Nephron (organoid): ENCODE measurements around the gene RHEB.

ENCODE experiments used
- H3K27ac Mint-ChIP-seq, 3 experiments: 2 replicates each; pipeline ENCODE4 v1.8.0; 2020; ENCODE audit warnings: mixed read lengths in 3 of 3, mild to moderate bottlenecking in 2 of 3, moderate library complexity in 1 of 3
- H3K27me3 Mint-ChIP-seq: 2 replicates; pipeline ENCODE4 v1.8.0; 2021; ENCODE audit warnings: low read depth, mild to moderate bottlenecking, moderate library complexity, mixed read lengths
- H3K36me3 Mint-ChIP-seq: 2 replicates; pipeline ENCODE4 v1.8.0; 2020; ENCODE audit warnings: low read depth, mixed read lengths
- H3K4me1 Mint-ChIP-seq: 2 replicates; pipeline ENCODE4 v1.8.0; 2020; ENCODE audit warnings: mixed read lengths
- H3K4me3 Mint-ChIP-seq, 3 experiments: 2 replicates each; pipeline ENCODE4 v1.8.0; 2020; ENCODE audit warnings: mild to moderate bottlenecking in 3 of 3, mixed read lengths in 3 of 3, moderate library complexity in 2 of 3
- H3K9me3 Mint-ChIP-seq: 2 replicates; pipeline ENCODE4 v1.8.0; 2020; ENCODE audit warnings: mixed read lengths
- TF ChIP-seq, protein P1 (sequence below), 3 experiments: fragments of 200-600 bp; sonication (generic); IDR thresholded peaks; one replicate each; pipeline ENCODE4 v1.5.0; 2021; ENCODE audit warnings: antibody characterized with exemption in 3 of 3; ENCODE audit not compliant: unreplicated experiment in 3 of 3

The RHEB gene

DNA sequence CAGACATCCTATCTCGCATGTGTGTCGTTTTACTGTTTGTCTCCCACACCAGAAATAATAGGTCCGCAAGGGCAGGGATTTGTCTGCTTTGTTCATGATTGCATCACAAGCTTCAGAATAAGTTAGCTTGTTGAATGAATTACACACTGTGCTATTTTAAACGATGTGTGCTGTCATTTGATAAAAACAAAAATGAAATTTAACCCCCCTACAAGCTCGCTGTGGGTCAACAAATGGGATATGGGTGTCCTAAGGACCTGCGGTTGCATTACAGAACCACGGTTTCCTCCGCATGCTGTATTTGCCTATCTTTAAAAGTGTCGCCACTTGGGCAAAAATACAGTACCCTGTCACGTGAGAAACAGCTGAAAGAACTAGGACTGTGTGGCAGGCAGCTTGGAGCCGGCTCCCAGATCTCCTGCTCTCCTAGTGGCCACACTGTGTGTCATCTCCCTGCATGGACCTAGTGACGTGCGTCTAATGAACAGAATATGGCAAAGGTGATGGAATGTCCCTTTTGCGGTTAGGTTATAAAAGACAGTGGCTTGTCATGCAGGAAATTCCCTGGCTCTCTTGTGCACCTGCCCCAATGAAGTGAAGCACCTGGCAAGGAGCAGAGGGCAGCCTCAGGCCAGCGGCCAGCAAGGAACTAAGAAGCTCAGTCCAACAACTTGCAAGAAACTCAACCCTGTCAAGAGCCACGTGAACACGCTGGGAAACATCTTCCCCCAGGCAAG is 46.9 kb downstream of the RHEB start:
- no peaks in the 10 kb centered on the region for H3K27me3 Mint-ChIP-seq
- no peaks in the 10 kb centered on the region for H3K9me3 Mint-ChIP-seq
- H3K36me3 Mint-ChIP-seq, result peaks cover 64% of the 10 kb centered on the region
- TF ChIP-seq, protein P1, sequence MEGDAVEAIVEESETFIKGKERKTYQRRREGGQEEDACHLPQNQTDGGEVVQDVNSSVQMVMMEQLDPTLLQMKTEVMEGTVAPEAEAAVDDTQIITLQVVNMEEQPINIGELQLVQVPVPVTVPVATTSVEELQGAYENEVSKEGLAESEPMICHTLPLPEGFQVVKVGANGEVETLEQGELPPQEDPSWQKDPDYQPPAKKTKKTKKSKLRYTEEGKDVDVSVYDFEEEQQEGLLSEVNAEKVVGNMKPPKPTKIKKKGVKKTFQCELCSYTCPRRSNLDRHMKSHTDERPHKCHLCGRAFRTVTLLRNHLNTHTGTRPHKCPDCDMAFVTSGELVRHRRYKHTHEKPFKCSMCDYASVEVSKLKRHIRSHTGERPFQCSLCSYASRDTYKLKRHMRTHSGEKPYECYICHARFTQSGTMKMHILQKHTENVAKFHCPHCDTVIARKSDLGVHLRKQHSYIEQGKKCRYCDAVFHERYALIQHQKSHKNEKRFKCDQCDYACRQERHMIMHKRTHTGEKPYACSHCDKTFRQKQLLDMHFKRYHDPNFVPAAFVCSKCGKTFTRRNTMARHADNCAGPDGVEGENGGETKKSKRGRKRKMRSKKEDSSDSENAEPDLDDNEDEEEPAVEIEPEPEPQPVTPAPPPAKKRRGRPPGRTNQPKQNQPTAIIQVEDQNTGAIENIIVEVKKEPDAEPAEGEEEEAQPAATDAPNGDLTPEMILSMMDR (IDR thresholded peaks at IDR 0.05; ENCODE audit: unreplicated experiment in 3 of 3), result no peak
- no peak overlapping the region for H3K4me3 Mint-ChIP-seq
- peak overlapping the region in 1 of 3 experiments; percentile 53 for H3K27ac Mint-ChIP-seq
- peaks cover 6% of the 10 kb centered on the region for H3K4me1 Mint-ChIP-seq

DNA sequence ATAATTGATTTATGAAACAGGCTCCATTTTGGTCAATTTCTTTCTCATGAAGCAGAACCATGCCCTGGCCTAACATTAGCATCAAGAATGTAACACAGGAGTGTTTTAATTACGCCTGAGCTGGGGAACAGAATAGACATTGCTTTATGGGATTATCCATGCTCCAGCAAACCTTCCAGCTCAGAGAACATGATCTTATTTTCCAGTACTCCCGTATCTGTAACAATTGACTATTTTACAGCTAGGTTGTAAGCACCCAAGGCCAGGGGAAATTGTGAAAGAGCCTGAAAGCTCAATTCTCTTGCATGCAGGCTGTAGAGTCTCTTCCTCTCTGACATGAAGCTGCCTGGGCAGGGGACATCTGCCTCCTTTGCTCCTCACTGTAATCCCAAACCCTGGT is 49.0 kb downstream of the RHEB start:
- peaks cover 81% of the 10 kb centered on the region for H3K36me3 Mint-ChIP-seq
- H3K4me1 Mint-ChIP-seq, result peaks cover 6% of the 10 kb centered on the region
- no peaks in the 10 kb centered on the region for H3K9me3 Mint-ChIP-seq
- no peak overlapping the region for H3K27ac Mint-ChIP-seq
- no peak overlapping the region for H3K4me3 Mint-ChIP-seq
- no peaks in the 10 kb centered on the region for H3K27me3 Mint-ChIP-seq
- TF ChIP-seq, protein P1 (IDR thresholded peaks at IDR 0.05; ENCODE audit: unreplicated experiment in 3 of 3), result no peak

GRCh38 chr7:151469281-151469680 is 50.4 kb downstream of the RHEB start:
- Mint-ChIP-seq H3K27me3 (no peaks in the 10 kb centered on the region), H3K4me3 (no peak overlapping the region), H3K36me3 (peaks cover 92% of the 10 kb centered on the region), H3K9me3 (no peaks in the 10 kb centered on the region), H3K4me1 (peaks cover 6% of the 10 kb centered on the region), H3K27ac (no peak overlapping the region)
- TF ChIP-seq, protein P1 (IDR thresholded peaks at IDR 0.05; ENCODE audit: unreplicated experiment in 3 of 3), result no peak

DNA sequence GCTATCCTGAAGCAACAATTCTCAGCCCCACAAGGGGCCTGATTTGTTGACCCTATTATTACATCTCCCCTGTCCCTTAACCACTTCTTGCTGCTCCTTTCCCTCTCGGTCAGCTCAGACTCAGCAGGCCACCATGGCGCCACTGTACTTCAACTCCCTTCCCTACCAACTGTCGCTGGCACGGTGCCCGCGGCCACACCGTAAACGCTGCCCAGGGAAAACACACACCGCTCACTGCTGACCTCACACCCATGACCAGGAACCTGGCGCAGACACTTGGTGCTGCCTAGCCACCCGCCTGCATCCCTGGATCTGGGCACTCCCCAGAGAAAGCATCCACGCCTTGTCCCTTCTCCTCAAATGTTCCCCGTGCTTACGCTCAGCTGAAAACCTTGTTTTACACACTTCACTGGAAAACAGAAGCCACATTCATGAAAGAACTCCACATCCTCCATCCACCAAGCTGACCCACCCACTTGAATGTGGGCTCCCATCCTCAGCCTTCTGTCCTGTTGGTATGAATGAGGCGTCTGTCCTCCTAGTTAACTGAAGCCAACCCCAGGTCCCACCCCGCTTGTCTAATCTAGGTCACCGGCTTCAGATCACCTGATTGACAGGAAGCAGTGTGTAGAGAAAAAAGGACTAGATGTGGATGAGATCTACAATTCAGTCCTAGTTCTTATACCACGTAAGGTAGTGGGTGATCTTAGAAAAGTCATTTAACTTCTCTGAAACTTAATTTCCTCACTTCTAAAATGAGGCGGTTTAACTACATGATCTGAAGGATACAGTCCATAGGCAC is 51.3 kb downstream of the RHEB start:
- TF ChIP-seq, protein P1 (IDR thresholded peaks at IDR 0.05; ENCODE audit: unreplicated experiment in 3 of 3), result no peak
- Mint-ChIP-seq H3K4me3 (no peak overlapping the region), H3K9me3 (peaks cover 6% of the 10 kb centered on the region), H3K36me3 (peaks cover 92% of the 10 kb centered on the region), H3K27ac (no peak overlapping the region), H3K4me1 (peaks cover 6% of the 10 kb centered on the region), H3K27me3 (no peaks in the 10 kb centered on the region)

DNA sequence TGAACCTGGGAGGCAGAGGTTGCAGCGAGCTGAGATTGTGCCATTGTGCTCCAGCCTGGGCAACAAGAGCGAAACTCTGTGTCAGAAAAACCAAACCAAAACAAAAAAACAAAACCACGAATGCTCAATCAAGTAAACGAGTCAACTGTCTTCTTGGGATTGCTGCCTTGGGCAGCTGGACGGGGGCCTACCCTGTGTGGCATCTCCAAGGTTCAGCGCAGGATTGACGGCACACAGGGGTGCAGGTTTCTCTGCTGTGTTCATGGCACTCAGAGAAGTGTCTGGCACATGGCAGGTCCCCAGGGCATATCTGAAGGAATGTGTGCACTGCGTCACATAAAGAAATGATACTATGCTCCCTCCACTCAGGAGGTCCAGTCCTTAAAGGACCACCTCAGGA is 54.5 kb downstream of the RHEB start:
- TF ChIP-seq, protein P1 (IDR thresholded peaks at IDR 0.05; ENCODE audit: unreplicated experiment in 3 of 3), result no peak
- H3K27ac Mint-ChIP-seq, result no peak overlapping the region
- peaks cover 24% of the 10 kb centered on the region for H3K9me3 Mint-ChIP-seq
- peaks cover 11% of the 10 kb centered on the region for H3K4me1 Mint-ChIP-seq
- no peak overlapping the region for H3K4me3 Mint-ChIP-seq
- H3K36me3 Mint-ChIP-seq, result peaks cover 81% of the 10 kb centered on the region
- no peaks in the 10 kb centered on the region for H3K27me3 Mint-ChIP-seq
